CD4-positive, alpha-beta T cell treated with Interleukin-1 beta for 1 hour (primary cell): ENCODE measurements around the gene EXD1.
A peak's percentile ranks its signal among the peaks of the same experiment; 100 is the strongest.
"Not testable (repeated sequence)": the region's sequence is repeated elsewhere in the genome, so short reads cannot be mapped to it uniquely, and the experiment has no call there.

Source experiments
- DNase-seq, 2 donors: peaks; one replicate each; pipeline ENCODE4 v3.0.0-alpha.2; 2020 to 2022

Gene EXD1

GRCh38 chr15:41230650-41231421, at the start of gene EXD1, which contains the start of gene CHP1:
Gene EXD1 (minus strand): TSS chr15:41230757. CDS start chr15:41226575, 4,182 bp downstream.
Gene CHP1 (plus strand): TSS chr15:41231268. CDS start chr15:41231383, 115 bp downstream.
- DNase-seq, result peak; percentile 95 to 96

- no peak for DNase-seq
Observed at GRCh38 chr15:41279535-41280283, 49.2 kb upstream of the EXD1 start.

GRCh38 chr15:41278319-41278718, 47.8 kb upstream of the EXD1 start:
- no peak for DNase-seq

- no peak for DNase-seq
Observed at GRCh38 chr15:41276831-41277230, 46.3 kb upstream of the EXD1 start.

- DNase-seq, result no peak
Observed at GRCh38 chr15:41269887-41270286, 39.3 kb upstream of the EXD1 start.

GRCh38 chr15:41263891-41264351, 33.4 kb upstream of the EXD1 start:
- no peak for DNase-seq

- DNase-seq, result no peak
Observed at GRCh38 chr15:41262571-41262970, 32.0 kb upstream of the EXD1 start.

- not testable (repeated sequence) for DNase-seq
Observed at GRCh38 chr15:41260924-41261323, 30.4 kb upstream of the EXD1 start.

GRCh38 chr15:41259546-41260189, 29.1 kb upstream of the EXD1 start:
- no peak for DNase-seq

GRCh38 chr15:41258750-41259471, 28.4 kb upstream of the EXD1 start:
- no peak for DNase-seq

GRCh38 chr15:41256577-41257038, 26.1 kb upstream of the EXD1 start:
- DNase-seq, result no peak

GRCh38 chr15:41256103-41256502, 25.5 kb upstream of the EXD1 start:
- no peak for DNase-seq

GRCh38 chr15:41254560-41254959, 24.0 kb upstream of the EXD1 start:
- DNase-seq, result no peak

GRCh38 chr15:41251411-41251810, 20.9 kb upstream of the EXD1 start:
- no peak for DNase-seq

- not testable (repeated sequence) for DNase-seq
Observed at GRCh38 chr15:41250745-41251144, 20.2 kb upstream of the EXD1 start.

- no peak for DNase-seq
Observed at GRCh38 chr15:41241221-41241964, 10.8 kb upstream of the EXD1 start.

- DNase-seq, result no peak
Observed at GRCh38 chr15:41238100-41238499, 7.5 kb upstream of the EXD1 start.

GRCh38 chr15:41235929-41236328, 5.4 kb upstream of the EXD1 start:
- DNase-seq, result no peak

GRCh38 chr15:41235228-41235627, 4.7 kb upstream of the EXD1 start:
- not testable (repeated sequence) for DNase-seq

- no peak for DNase-seq
Observed at GRCh38 chr15:41233367-41233771, 2.8 kb upstream of the EXD1 start.

GRCh38 chr15:41231422-41232226, 1.1 kb upstream of the EXD1 start:
- no peak for DNase-seq
